ENCODE data around the gene POMC. TPM values are rescaled to one million over a fixed set of nuclear protein-coding genes. Genes with fewer than 3 reads are reported as not detected.

Gene POMC
- total RNA-seq, 3 donors from 2014 or later = 2.8 to 10.7 (median 2.9) TPM

DNA sequence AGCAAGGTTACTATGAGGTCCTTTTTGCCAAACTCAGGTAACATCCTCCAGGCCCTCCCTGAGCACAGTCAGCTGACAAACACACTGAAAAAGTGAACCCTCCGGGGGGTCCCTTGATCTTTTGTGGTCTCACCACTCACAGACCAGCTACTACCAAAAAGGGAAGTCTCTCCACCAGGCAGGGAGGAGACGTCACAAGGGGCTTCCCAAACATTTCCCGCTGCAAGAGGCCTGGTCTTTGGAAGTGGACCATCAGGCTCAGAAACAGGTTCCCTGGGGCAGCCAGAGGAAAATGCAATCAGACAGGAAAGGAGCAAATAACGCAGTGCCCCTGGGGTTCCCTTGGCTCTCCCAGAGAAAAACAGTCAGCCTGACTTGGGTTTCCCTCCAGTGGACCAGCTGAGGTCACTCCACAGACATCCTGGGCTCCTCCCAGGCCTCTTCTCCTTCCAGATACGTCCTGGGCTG, 38.7 kb upstream of the POMC start:
- no peaks in the 10 kb centered on the region for H3K4me1 ChIP-seq
- no peak for DNase-seq (ENCODE audit: low spot score in 2 of 2)
- TF ChIP-seq POLR2A (IDR thresholded peaks at IDR 0.05) = no peak
- TF ChIP-seq POLR2AphosphoS5 (IDR thresholded peaks at IDR 0.05) = no peak
- no peak for TF ChIP-seq CTCF (IDR thresholded peaks at IDR 0.05)
- intact Hi-C loops (cut with DNase I; ENCODE audit: low total_unique reads) = no loop called here
- no peaks in the 10 kb centered on the region for H3K9me3 ChIP-seq
- no peak overlapping the region for H3K27ac ChIP-seq
- H3K27me3 ChIP-seq = no peaks in the 10 kb centered on the region
- H3K4me3 ChIP-seq = no peak overlapping the region
- no peaks in the 10 kb centered on the region for H3K36me3 ChIP-seq

GRCh38 chr2:25204190-25204838, 35.9 kb upstream of the POMC start:
- TF ChIP-seq POLR2A (IDR thresholded peaks at IDR 0.05) (no peak), POLR2AphosphoS5 (IDR thresholded peaks at IDR 0.05) (no peak), CTCF (IDR thresholded peaks at IDR 0.05) (no peak)
- DNase-seq (ENCODE audit: low spot score in 2 of 2) = no peak
- no peaks in the 10 kb centered on the region for H3K27me3 ChIP-seq
- no peak overlapping the region for H3K27ac ChIP-seq
- H3K36me3 ChIP-seq = no peaks in the 10 kb centered on the region
- no peaks in the 10 kb centered on the region for H3K4me1 ChIP-seq
- H3K4me3 ChIP-seq = peak overlapping the region; percentile 18 to 57 (median 37)
- intact Hi-C loops (cut with DNase I; ENCODE audit: low total_unique reads) = no loop called here
- H3K9me3 ChIP-seq = no peaks in the 10 kb centered on the region

- Histone ChIP-seq H3K27ac (no peak overlapping the region), H3K4me1 (no peaks in the 10 kb centered on the region), H3K27me3 (no peaks in the 10 kb centered on the region), H3K9me3 (no peaks in the 10 kb centered on the region), H3K36me3 (no peaks in the 10 kb centered on the region), H3K4me3 (no peak overlapping the region)
- no peak for DNase-seq (ENCODE audit: low spot score in 2 of 2)
- TF ChIP-seq POLR2A (IDR thresholded peaks at IDR 0.05) = no peak
- no peak for TF ChIP-seq CTCF (IDR thresholded peaks at IDR 0.05)
- no peak for TF ChIP-seq POLR2AphosphoS5 (IDR thresholded peaks at IDR 0.05)
- intact Hi-C loops (cut with DNase I; ENCODE audit: low total_unique reads) = no loop called here
Observed at GRCh38 chr2:25202275-25202674, 33.9 kb upstream of the POMC start.

GRCh38 chr2:25201794-25202193, 33.4 kb upstream of the POMC start:
- Histone ChIP-seq H3K27me3 (no peaks in the 10 kb centered on the region), H3K27ac (no peak overlapping the region), H3K4me1 (no peaks in the 10 kb centered on the region), H3K36me3 (no peaks in the 10 kb centered on the region), H3K9me3 (no peaks in the 10 kb centered on the region), H3K4me3 (no peak overlapping the region)
- no peak for DNase-seq (ENCODE audit: low spot score in 2 of 2)
- no peak for TF ChIP-seq CTCF (IDR thresholded peaks at IDR 0.05)
- no peak for TF ChIP-seq POLR2AphosphoS5 (IDR thresholded peaks at IDR 0.05)
- TF ChIP-seq POLR2A (IDR thresholded peaks at IDR 0.05) = no peak
- intact Hi-C loops (cut with DNase I; ENCODE audit: low total_unique reads) = loop anchor here (2.0 kb wide), 1 partner anchor 73 kb away; no protein-coding TSS in a partner anchor

GRCh38 chr2:25201265-25201664, 32.9 kb upstream of the POMC start:
- H3K27me3 ChIP-seq = no peaks in the 10 kb centered on the region
- DNase-seq (ENCODE audit: low spot score in 2 of 2) = no peak
- intact Hi-C loops (cut with DNase I; ENCODE audit: low total_unique reads) = loop anchor here (2.0 kb wide), 1 partner anchor 72 kb away; no protein-coding TSS in a partner anchor
- no peaks in the 10 kb centered on the region for H3K9me3 ChIP-seq
- no peaks in the 10 kb centered on the region for H3K36me3 ChIP-seq
- no peaks in the 10 kb centered on the region for H3K4me1 ChIP-seq
- no peak overlapping the region for H3K27ac ChIP-seq
- H3K4me3 ChIP-seq = no peak overlapping the region
- TF ChIP-seq CTCF (IDR thresholded peaks at IDR 0.05) (no peak), POLR2A (IDR thresholded peaks at IDR 0.05) (no peak), POLR2AphosphoS5 (IDR thresholded peaks at IDR 0.05) (no peak)
